Fibroblast of lung (primary cell): ENCODE results near the gene DNMT1. TPM values are rescaled to one million over a fixed set of nuclear protein-coding genes. Genes with fewer than 3 reads are reported as not detected.

Source experiments
- DNase-seq, 2 donors: peaks; one replicate each; pipeline versions ENCODE4 v3.0.0 to v3.0.0-alpha.2; 2010; ENCODE audit warnings: low read depth in 2 of 2
- H2AFZ ChIP-seq: 2 replicates; pipeline ENCODE4 v1.5.1; 2012; ENCODE audit warnings: low read length, control low read depth, inconsistent platforms
- H3K27ac ChIP-seq: 2 replicates; pipeline ENCODE4 v1.5.1; 2011; ENCODE audit warnings: low read length, control low read depth; ENCODE audit not compliant: insufficient read depth
- H3K27me3 ChIP-seq: 2 replicates; pipeline ENCODE4 v1.5.1; 2011; ENCODE audit warnings: mild to moderate bottlenecking, low read length; ENCODE audit not compliant: control insufficient read depth, insufficient read depth
- H3K36me3 ChIP-seq: 2 replicates; pipeline ENCODE4 v1.5.1; 2011; ENCODE audit warnings: low read length; ENCODE audit not compliant: control insufficient read depth, insufficient read depth
- H3K4me1 ChIP-seq: 2 replicates; pipeline ENCODE4 v1.5.1; 2011; ENCODE audit warnings: low read length; ENCODE audit not compliant: control insufficient read depth, insufficient read depth; ENCODE audit errors: extremely low read depth
- H3K4me2 ChIP-seq: 2 replicates; pipeline ENCODE4 v1.5.1; 2011; ENCODE audit warnings: low read length, control low read depth; ENCODE audit not compliant: insufficient read depth; ENCODE audit errors: extremely low read depth
- H3K4me3 ChIP-seq, 4 experiments: fragments of 200-600 bp in 1 of 4; sonication (generic) in 1 of 4; replicated peaks in 1 of 4; 2 replicates each; pipeline ENCODE4 v1.5.1; 2011 to 2016; ENCODE audit warnings: low read length in 4 of 4, low read depth in 3 of 4, mild to moderate bottlenecking in 3 of 4, control low read depth in 2 of 4, inconsistent platforms in 1 of 4, mixed read lengths in 1 of 4; ENCODE audit not compliant: insufficient read depth in 1 of 4; ENCODE audit errors: control extremely low read depth in 1 of 4
- H3K79me2 ChIP-seq: 2 replicates; pipeline ENCODE4 v1.5.1; 2012; ENCODE audit warnings: mild to moderate bottlenecking, low read length, inconsistent platforms; ENCODE audit not compliant: control insufficient read depth, insufficient read depth
- H3K9ac ChIP-seq: 2 replicates; pipeline ENCODE4 v1.5.1; 2011; ENCODE audit warnings: mild to moderate bottlenecking, low read length, control low read depth; ENCODE audit not compliant: insufficient read depth
- H3K9me3 ChIP-seq: 2 replicates; pipeline ENCODE4 v1.5.1; 2012; ENCODE audit warnings: low read depth, low read length; ENCODE audit not compliant: control insufficient read depth, insufficient read depth
- H4K20me1 ChIP-seq: 2 replicates; pipeline ENCODE4 v1.5.1; 2011; ENCODE audit warnings: low read length; ENCODE audit not compliant: control insufficient read depth, insufficient read depth; ENCODE audit errors: extremely low read depth
- CTCF ChIP-seq, 2 donors: IDR thresholded peaks in 1 of 2; conservative IDR thresholded peaks in 1 of 2; 1 replicate in 1 of 2; 2 replicates in 1 of 2; pipeline ENCODE4 v1.5.1; 2011 to 2012; ENCODE audit warnings: low read length in 2 of 2, control low read depth in 1 of 2, inconsistent platforms in 1 of 2, low read depth in 1 of 2, mild to moderate bottlenecking in 1 of 2
- EZH2 ChIP-seq: IDR thresholded peaks from 2 replicates; pipeline ENCODE4 v1.5.1; 2012; ENCODE audit warnings: low read length, control low read depth, mild to moderate bottlenecking; ENCODE audit errors: missing control alignments
- polyA plus RNA-seq, 2 donors: library from polyadenylated mRNA; depleted of rRNA in 1 of 2; stranded (reverse) in 1 of 2; unstranded in 1 of 2; fragments of >200 nt; gene quantifications; 2 replicates each; pipeline ENCODE4 v1.2.1, GENCODE V29; 2011 to 2012; ENCODE audit warnings: missing spikeins in 1 of 2
- total RNA-seq: library from RNA; depleted of rRNA; stranded (reverse); fragments of >200 nt; gene quantifications from 2 replicates; pipeline ENCODE4 v1.2.1, GENCODE V29; 2014

DNMT1 gene
- total and polyA plus RNA-seq, 2 donors (not counting 1 experiment from before 2014, with no cell fraction given), result 33.7 to 36.7 TPM

GRCh38 chr19:10158485-10158884, 36.3 kb downstream of the DNMT1 start:
- Histone ChIP-seq H3K27ac (no peak overlapping the region), H3K4me3 (no peak overlapping the region), H3K9ac (no peak overlapping the region), H3K79me2 (no peaks in the 10 kb centered on the region), H2AFZ (no peak overlapping the region), H3K4me1 (no peaks in the 10 kb centered on the region), H3K4me2 (no peak overlapping the region), H3K36me3 (peaks cover 45% of the 10 kb centered on the region), H4K20me1 (no peaks in the 10 kb centered on the region), H3K9me3 (no peaks in the 10 kb centered on the region), H3K27me3 (no peaks in the 10 kb centered on the region)
- no peak for DNase-seq
- no peak for TF ChIP-seq CTCF (conservative IDR thresholded peaks at IDR 0.05 in 1 of 2, IDR thresholded peaks at IDR 0.05 in 1 of 2; ENCODE audit: low read depth in 1 of 2, low read length in 2 of 2)
- TF ChIP-seq EZH2, result no peak

GRCh38 chr19:10158071-10158470, 36.7 kb downstream of the DNMT1 start:
- DNase-seq, result no peak
- H3K27ac ChIP-seq, result no peak overlapping the region
- H3K79me2 ChIP-seq, result no peaks in the 10 kb centered on the region
- H3K27me3 ChIP-seq, result no peaks in the 10 kb centered on the region
- no peak overlapping the region for H3K4me3 ChIP-seq
- H3K9ac ChIP-seq, result no peak overlapping the region
- no peak overlapping the region for H2AFZ ChIP-seq
- no peak for TF ChIP-seq CTCF (conservative IDR thresholded peaks at IDR 0.05 in 1 of 2, IDR thresholded peaks at IDR 0.05 in 1 of 2; ENCODE audit: low read depth in 1 of 2, low read length in 2 of 2)
- no peak for TF ChIP-seq EZH2
- no peaks in the 10 kb centered on the region for H4K20me1 ChIP-seq
- no peaks in the 10 kb centered on the region for H3K9me3 ChIP-seq
- H3K4me1 ChIP-seq, result no peaks in the 10 kb centered on the region
- peaks cover 45% of the 10 kb centered on the region for H3K36me3 ChIP-seq
- no peak overlapping the region for H3K4me2 ChIP-seq

- Histone ChIP-seq H4K20me1 (no peaks in the 10 kb centered on the region), H3K9ac (no peak overlapping the region), H3K36me3 (peaks cover 54% of the 10 kb centered on the region), H3K27me3 (no peaks in the 10 kb centered on the region), H3K27ac (no peak overlapping the region), H2AFZ (no peak overlapping the region), H3K79me2 (no peaks in the 10 kb centered on the region), H3K9me3 (no peaks in the 10 kb centered on the region), H3K4me2 (no peak overlapping the region), H3K4me3 (no peak overlapping the region), H3K4me1 (no peaks in the 10 kb centered on the region)
- peak; percentile 8 for DNase-seq
- no peak for TF ChIP-seq CTCF (conservative IDR thresholded peaks at IDR 0.05 in 1 of 2, IDR thresholded peaks at IDR 0.05 in 1 of 2; ENCODE audit: low read depth in 1 of 2, low read length in 2 of 2)
- TF ChIP-seq EZH2, result no peak
Measured at GRCh38 chr19:10155839-10156238, 38.9 kb downstream of the DNMT1 start.
